D721Med (cell line): ENCODE measurements around the gene GOLPH3.
A peak's percentile ranks its signal among the peaks of the same experiment; 100 is the strongest.

Experiments
- DNase-seq: peaks from one replicate; pipeline ENCODE4 v3.0.0; 2011; ENCODE audit warnings: low spot score; ENCODE audit not compliant: insufficient read length
- FAIRE-seq: peaks from 2 replicates; lab custom pipeline; 2011; peaks lifted over from hg19 to GRCh38; lab: Jason Lieb, UNC
- TF ChIP-seq, protein P1 (sequence below): IDR thresholded peaks from 2 replicates; pipeline ENCODE4 v1.5.1; 2012; ENCODE audit warnings: mild to moderate bottlenecking, control low read depth; ENCODE audit not compliant: insufficient read depth; ENCODE audit errors: missing control alignments

Gene GOLPH3

GRCh38 chr5:32076699-32077695 is 97.1 kb downstream of the GOLPH3 start:
- DNase-seq = no peak
- TF ChIP-seq, protein P1, sequence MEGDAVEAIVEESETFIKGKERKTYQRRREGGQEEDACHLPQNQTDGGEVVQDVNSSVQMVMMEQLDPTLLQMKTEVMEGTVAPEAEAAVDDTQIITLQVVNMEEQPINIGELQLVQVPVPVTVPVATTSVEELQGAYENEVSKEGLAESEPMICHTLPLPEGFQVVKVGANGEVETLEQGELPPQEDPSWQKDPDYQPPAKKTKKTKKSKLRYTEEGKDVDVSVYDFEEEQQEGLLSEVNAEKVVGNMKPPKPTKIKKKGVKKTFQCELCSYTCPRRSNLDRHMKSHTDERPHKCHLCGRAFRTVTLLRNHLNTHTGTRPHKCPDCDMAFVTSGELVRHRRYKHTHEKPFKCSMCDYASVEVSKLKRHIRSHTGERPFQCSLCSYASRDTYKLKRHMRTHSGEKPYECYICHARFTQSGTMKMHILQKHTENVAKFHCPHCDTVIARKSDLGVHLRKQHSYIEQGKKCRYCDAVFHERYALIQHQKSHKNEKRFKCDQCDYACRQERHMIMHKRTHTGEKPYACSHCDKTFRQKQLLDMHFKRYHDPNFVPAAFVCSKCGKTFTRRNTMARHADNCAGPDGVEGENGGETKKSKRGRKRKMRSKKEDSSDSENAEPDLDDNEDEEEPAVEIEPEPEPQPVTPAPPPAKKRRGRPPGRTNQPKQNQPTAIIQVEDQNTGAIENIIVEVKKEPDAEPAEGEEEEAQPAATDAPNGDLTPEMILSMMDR = peak; percentile 96
- FAIRE-seq = no peak
